ENCODE measurements around the gene ZNF436.
"Not testable (repeated sequence)": the region's sequence is repeated elsewhere in the genome, so short reads cannot be mapped to it uniquely, and the experiment has no call there.

Gene ZNF436

DNA sequence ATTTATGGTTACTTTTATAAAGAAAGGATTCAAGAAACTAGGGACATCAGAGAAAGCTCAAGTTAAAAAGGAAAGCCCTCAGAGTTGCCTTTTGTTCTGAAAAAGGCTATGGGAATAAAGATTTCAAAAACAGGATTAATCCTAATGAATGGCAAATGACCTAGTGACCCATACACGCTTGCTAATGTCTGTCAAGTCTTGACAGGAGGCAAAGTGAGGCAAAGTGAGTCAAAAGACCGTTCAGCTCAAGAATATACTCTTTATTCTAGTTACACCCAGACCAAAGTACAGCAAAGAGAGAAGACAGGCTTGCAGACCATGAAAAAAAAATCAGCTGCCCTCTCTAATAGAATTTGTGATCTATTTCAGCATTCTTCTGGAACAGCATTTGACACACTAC lies 3.5 kb downstream of the ZNF436 start:
- no peak for DNase-seq

DNA sequence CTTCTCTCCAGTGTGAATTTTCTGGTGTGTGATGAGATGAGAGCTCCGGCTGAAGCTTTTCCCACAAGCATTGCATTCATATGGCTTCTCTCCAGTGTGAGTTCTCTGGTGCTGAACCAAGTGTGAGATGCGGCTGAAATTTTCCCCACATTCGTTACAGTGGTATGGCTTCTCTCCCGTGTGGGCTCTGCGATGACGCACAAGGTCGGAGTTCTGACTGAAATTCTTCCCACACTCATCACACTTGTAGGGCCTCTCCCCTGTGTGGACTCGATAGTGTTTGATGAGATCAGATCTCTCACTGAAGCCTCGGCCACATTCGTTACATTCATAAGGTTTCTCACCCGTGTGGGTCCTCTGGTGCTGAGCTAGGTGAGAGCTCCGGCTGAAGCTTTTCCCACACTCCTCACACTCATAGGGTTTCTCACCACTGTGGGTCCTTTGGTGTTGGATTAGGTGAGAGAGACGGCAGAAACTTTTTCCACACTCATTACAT lies 7.4 kb downstream of the ZNF436 start:
- no peak for DNase-seq

DNA sequence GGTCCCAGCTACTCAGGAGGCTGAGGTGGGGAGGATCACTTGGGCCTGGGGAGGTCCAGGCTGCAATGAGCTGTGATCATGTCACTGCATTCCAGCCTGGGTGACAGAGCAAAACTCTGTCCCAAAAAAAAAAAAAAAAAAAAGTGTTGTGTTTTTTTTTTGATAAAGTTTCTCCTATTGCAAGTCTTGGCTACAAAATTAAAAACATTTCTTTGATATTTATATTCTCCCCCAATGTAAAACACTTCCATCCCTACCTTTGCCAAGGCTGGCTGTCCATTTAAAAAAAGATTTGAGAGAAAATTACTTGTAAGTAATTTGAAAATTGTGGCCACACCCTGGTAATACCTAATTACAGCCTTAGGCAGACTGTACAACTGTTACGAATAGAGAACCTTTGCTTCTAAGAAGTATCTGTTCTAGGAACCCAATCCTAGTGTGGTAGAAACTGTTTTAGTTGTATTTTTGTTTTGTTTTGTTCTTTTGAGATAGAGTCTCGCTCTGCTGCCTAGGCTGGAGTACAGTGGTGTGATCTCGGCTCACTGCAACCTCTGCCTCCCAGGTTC lies 11.2 kb downstream of the ZNF436 start:
- DNase-seq, result no peak

DNA sequence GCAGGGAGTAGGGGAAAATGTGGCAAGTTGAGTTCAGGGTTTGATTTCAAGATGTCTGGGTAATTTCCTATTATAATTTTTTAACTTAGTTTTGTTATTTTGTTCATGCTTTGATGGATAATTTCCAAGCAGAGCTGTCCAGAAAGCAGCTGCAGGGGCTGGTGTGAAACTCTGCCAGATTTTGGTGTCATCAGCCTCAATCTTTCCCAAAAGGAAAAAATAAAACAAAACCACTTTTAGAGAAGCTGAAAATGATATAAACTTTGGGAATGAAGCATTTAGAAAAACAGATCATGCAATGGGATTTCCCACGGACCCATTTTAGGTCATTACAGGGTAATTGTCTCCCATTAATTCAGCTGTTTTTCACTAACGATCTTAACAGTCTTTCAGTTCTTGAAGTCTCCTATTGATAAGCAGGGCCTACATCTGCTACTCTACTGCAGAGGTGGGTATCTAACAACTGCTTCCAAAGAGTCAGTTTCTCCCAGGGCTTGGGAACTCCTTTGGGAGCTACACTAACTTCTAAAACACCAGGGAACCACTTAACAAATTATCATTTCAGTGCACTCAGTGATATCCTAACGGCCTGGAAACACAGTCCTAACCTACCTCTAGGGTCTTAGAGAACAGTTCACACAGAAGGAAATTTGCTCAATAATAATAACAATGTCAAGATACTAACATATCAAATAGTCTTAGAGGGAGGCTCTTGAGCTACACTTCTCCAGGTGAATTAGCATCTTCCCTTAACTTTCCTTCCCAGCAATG lies 12.3 kb downstream of the ZNF436 start:
- no peak for DNase-seq

DNA sequence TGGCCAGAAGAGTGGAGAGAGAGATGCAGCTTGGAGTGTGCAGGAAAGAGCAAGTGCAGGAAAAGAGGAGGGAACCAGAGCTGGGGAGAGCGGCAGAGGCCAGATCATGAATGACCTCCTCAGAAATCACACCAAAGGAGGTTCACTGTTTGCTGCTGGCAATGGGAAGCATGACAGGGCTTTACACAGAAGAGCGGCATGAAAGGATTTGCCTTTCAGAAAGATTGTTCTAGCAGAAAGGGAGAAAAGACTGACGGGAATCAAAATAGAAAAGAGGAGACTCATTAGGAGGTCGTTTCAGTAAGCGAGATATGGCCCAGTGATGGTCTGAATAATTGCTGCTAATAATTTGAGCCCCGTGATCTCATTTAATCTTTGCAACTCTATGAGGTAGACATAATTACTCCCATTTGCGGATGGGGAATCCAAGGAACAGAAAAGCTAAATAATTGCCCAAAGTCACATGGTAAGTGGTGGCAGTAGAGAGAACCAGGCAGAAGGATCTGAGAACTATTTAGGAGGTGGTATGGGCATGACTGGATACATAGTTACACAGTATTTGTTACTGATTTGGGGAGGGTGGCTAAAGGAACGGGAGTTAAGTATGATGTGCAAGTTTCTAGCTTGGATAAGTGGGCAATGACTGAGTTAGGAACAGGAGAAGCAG lies 13.0 kb downstream of the ZNF436 start:
- no peak for DNase-seq

DNA sequence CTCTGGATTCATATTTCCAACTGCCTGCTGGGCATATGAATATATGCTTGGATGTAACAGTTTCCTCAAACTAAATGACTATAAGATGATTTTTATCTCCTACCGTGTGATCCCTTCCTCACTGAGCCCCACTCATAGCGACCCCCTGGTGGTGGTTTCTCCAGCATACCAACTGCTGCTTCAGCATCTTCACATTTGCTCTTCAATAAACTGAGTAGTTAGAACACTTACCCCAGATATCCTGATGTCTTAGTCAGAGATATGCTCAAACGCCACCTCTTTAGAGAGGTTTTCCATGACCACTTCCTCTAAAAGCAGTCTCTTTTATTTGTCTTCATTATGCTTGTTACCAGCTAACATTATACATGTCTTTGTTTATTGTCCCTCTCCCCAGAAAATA lies 15.4 kb downstream of the ZNF436 start:
- DNase-seq, result no peak

DNA sequence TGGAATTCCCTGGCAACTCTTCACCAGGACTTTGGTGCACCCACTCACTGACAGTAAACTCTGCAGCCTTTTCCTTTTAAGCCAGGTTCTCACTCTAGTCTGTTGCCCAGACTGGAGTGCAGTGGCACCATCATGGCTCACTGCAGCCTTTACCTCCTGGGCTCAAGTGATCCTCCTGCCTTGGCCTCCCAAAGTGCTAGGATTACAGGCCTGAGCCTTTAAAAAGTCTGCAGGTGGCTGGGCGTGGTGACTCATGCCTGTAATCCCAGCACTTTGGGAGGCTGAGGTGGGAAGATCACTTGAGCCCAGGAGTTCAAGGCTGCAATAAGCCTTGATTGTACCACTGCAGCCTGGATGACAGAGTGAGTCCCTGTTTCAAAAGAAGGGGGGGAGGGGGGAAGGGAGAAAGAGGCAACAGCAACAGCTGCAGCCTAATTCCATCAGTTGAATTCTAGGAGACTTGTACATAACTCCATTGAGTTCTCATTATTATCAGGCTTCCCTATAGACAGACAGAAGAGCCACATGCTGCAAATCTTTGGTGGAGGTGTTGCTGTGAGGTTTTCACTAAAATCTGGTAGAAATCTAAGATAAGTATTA lies 17.4 kb downstream of the ZNF436 start:
- no peak for DNase-seq

DNA sequence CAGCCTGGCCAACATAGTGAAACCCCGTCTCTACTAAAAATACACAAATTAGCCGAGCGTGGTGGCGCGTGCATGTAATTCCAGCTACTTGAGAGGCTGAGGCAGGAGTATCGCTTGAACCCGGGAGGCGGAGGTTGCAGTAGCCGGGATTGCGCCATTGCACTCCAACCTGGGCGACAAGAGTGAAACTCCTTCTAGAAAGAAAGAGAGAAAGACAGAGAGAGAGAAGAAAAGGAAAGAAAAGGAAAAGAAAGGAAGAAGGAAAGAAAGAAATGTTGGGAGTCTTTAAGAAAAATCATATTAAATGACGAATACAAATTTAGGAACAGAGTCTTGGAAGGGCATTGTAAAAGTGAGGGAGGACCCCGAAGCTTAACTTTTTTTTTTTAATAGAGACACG lies 23.7 kb downstream of the ZNF436 start:
- DNase-seq, result no peak

DNA sequence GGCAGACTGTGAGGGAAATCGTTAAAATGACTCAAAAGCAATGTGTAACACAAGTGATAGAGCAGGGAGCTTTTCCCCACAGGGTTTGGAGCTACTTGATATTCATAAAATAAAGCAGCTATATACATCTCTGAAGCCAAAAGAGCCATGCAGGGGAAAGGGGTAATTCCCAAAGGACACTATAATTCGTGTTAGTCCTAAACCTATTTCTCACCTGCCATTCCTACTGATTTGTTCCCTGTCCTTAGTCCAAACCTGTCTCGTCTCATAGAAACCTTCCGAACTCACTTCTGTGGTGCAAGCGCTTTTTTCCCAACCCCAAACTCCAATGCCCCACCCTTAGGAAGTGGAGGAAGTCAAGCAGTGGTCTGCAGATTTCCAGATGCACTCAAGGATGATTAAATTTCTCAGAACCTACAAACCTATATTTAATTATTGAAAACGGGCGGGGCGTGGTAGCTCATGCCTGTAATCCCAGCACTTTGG lies 24.6 kb downstream of the ZNF436 start:
- DNase-seq, result no peak

DNA sequence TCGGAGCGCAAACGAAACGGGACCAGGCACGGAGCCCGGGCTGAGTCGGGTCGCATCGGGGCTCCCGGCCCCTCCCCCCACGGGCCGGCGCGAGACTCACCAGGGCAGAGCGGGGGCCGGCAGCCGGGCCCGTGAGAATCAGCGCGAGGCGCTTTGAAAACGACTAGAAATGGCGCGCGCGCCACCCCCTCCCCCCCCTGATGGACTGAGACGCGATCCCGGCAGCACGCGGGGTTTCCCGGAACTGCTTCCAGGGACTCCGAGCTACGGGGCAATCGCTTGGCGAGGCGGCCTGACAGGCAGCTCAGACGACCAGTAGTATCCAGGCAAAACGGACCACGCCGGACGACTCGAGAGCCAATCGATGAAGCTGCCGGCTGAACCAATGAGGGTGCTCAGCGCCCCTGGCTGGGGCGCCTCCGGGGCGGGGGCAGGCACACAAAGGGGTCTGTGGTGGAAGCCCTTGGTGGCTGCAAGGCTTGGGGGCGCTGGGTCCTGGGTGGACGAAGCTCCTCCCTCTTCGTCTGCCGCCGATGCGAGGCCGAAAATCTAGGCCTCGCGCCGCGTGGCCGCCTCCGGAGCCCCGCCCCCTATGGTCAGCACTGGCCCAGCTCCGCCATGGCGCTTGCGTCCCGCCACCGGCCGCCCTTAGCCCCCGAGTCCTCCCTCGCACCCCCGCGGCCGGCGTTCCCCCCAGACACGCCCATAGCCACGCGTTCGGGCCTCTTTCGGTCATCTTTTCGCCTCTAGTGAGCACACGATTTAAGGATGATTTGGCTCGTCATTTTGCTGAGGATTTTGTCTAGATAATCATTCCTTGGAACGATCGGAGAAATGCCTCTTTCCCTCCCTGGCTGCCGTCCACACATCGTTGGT lies 25.3 kb downstream of the ZNF436 start, which contains the start of gene HNRNPR:
HNRNPR (minus strand) TSS at position 174 of the 876 bp plus-strand sequence. CDS start 3,276 bp downstream, outside the sequence.
- DNase-seq, result peak; percentile 99

DNA sequence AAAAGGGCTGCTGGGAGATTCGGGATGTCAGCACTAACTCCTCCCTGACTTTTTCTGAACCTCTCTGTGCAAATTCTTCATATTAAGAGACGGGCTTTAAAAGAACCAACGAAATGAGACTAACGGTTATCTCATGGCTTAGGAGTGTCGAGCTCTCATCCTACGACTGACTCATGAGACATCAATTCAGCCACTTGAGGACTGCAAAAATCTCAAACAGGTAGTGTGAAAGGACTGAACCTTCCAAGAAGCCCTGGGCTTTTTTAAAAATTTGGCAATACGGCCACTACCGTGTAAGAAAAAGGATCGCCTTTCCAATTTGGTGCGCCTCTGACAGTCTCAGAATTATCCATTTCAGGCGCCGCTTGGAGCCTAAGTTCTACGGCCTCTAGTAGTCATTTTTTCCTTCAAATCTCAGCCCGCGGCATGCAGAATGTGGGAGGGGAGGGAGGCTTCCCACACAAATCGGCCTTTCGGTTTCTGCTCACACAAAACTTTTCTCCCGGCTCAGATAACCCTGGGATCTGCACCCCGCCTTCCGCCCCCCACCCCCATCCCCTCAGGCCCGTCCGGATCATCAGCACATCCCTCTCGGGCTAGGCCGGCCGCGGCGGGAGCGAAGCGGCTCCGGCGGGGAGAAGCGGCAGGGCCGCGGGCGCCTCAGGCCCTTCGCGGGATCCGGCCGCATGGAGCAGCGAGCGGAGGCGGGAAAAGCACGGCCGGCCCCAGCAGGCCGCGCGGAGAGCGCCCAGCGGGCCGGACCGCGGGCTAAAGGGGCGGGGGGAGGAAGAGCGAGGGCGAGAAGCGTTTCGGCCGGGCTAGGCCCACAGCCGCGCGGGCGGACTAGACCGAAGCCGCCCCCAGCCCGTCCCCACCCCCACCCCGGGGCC lies 26.2 kb downstream of the ZNF436 start:
- no peak for DNase-seq

DNA sequence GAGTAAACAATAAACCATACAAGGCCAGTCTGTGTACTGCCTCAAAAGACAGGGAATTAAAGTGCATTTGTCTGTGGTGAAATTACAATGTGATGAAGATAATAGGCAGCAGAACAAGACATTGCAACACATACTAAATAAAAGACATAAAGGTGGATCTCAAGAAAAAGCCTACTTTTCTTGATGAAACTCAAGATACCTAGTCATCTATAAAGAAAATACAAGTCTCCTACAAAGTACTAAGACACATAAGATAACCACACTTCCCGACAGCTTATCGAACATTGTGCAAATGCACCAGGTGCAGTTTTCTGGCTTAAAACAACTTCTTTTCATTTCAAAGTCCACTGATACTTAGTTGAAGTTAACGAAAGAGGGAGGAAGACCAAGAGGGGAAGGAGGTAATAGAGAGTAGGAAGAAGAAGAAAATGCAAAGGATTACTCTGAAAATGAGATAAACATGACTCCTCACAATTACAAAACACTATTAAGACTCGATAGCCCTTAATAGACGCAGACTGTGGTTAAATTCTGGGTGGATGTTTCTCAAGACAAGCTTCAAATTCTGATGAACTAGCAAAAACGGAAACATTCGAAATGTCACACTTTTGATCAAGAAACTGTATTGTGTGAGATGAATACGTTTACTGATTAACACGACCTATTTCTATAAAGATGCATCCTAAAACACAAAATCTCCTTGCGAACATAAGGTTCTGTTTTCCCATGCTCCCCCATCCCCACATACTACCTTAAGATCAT lies 27.5 kb downstream of the ZNF436 start:
- no peak for DNase-seq

DNA sequence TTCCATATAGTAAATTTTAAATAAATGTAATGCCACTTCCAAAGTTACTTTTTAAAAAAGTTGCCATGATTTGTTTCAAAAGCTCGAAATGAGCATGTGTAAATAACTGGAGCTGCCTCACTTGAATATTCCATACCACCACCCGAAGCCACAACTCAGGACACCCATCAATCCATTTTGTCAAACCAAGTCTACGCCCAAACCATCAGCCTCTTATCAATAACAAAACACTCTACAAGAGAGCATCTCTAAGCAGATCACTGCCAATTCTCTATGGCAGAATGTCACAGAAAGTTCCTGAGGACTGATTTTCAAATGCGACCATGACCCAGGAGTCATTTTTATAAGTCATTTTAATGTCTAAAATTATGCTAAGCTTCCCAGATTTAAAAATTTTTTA lies 30.0 kb downstream of the ZNF436 start:
- DNase-seq, result no peak

DNA sequence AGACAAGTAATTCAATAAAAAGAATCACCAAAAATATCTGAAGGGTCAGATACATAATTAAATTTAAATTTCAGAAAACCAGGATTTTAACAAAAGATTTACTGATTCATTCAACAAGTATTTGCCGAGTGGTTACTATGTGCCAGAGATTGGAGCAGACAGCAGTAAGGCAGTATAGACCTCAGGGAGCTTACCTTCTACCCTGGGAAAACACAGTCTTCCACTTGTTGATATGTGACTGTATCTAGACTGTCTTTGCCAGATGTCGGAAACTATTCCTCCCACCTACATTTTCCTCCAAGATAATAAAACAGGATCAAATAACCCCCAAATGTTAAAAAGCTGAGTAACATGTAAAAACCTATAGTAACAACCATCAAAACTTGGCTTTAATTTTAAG lies 31.8 kb downstream of the ZNF436 start:
- DNase-seq, result no peak

DNA sequence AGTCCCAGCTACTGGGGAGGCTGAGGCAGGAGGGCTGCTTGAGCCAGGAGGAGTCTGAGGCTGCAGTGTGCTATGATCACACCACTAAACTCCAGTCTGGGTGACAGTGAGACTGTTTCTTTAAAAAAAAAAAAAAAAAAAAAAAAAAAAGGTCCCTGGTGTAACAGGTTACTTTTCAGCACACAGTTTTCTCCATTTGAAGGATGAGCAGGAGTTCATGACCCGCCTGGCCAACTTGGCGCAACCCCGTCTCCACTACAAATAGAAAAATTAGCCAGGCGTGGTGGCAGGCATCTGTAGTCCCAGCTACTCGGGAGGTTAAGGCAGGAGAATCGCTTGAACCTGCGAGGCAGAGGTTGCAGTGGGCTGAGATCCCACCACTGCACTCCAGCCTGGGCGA lies 37.9 kb downstream of the ZNF436 start:
- no peak for DNase-seq

DNA sequence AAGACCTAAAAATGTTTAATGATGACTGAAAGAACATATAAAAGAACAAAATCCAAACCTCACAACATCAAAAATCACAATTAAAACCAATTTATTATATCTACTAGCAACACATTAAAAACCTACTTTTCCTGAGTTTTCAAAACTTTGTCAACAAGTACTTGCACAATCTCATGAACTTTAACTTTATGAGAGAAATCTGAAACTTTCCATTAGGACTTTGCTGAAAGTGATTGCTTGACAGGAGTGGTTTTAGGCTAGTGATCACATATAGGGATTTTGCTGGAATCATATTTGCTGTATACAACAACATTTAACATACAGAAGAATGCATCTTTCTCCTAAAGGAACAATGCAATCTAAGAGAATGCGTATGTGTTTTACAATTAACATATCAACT lies 38.8 kb downstream of the ZNF436 start:
- no peak for DNase-seq

DNA sequence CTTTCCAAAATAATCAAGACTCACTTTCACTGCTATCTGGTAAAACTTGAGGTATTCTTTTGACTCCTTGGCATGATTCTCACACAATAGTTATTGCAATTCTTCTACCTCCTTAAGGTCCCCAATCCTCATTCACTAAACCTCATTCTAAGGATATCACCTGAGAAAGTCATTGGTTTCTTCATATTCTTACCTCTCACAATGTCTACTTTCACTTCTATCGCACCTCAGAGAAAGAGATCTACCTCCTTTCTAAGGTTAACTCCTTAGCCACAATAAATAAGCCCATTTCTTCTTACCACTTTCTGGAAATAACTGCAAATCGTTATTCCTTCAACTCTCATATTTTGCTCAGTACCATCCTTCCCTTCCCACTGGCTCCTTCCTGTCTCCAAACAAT lies 44.2 kb downstream of the ZNF436 start:
- DNase-seq, result no peak

DNA sequence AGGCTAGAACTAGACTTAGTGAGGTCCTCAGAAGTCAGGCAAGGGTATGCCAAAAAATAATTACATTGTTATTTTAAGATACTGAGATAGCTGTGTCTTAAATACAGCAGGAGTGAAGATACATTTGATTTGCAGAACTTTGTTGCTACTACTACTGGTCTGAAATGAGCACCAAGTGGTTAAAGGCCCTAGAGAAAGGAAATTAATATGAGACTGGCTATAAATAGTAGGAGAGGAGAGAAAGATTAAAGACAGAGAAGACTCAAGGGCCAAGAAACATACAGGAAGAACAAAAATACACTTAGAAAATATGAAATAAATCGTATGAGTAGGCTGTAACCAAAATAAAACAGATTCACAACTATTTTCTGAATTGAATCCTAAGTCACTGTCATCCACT lies 46.9 kb downstream of the ZNF436 start:
- no peak for DNase-seq

DNA sequence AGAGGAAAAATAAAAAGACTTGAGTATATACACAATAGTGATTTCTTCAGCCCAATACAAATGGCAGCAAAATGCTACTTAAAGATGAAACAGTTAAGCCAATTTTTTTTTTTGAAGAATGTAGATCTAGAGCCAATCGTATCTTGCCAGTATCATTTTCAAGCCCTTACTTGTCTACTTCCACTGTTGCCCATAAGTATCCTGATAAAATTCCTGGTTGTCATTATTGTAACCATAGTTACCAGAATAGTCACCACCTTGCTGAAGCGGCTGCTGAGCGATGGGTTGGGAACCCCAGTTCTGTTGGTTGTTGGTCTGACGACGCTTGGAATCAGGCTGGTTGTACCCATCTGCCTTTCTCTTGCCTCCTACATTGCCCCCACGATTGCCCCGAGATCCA lies 59.4 kb downstream of the ZNF436 start:
- DNase-seq, result not testable (repeated sequence)
